Inflammatory macrophage (primary cell): ENCODE results near the gene CD48.

Source experiments
- DNase-seq, 2 donors: peaks; one replicate each; pipeline ENCODE4 v3.0.0-alpha.2; 2020 to 2022

Gene CD48

GRCh38 chr1:160631983-160632625 lies 79.5 kb downstream of the CD48 start:
- no peak for DNase-seq

- DNase-seq: no peak
These were observed 80.8 kb downstream of the CD48 start for GRCh38 chr1:160630523-160631451.

- peak; percentile 79 to 87 for DNase-seq
These were observed 82.1 kb downstream of the CD48 start for GRCh38 chr1:160629286-160630210.

- no peak for DNase-seq
These were observed 82.8 kb downstream of the CD48 start for GRCh38 chr1:160628799-160629263.
